Esophagus (tissue), 2 donors: ENCODE measurements around the gene POU2F1. TPM values are rescaled to one million over a fixed set of nuclear protein-coding genes. Genes with fewer than 3 reads are reported as not detected.

Experiments
- H3K27ac ChIP-seq, 2 donors: one replicate each; pipeline ENCODE4 v1.5.1; 2013; ENCODE audit warnings: low read depth in 2 of 2, mild to moderate bottlenecking in 2 of 2, inconsistent platforms in 1 of 2, low read length in 1 of 2, moderate library complexity in 1 of 2
- H3K27me3 ChIP-seq, 2 donors: one replicate each; pipeline ENCODE4 v1.6.1; 2013; ENCODE audit warnings: low read length in 2 of 2, control low read depth in 1 of 2, mild to moderate bottlenecking in 1 of 2; ENCODE audit not compliant: insufficient read depth in 2 of 2, control insufficient read depth in 1 of 2
- H3K36me3 ChIP-seq, 2 donors: one replicate each; pipeline ENCODE4 v1.6.1; 2013; ENCODE audit warnings: low read length in 1 of 2; ENCODE audit not compliant: control insufficient read depth in 2 of 2, insufficient read depth in 2 of 2
- H3K4me1 ChIP-seq, 2 donors: one replicate each; pipeline ENCODE4 v1.6.1; 2013; ENCODE audit warnings: low read length in 1 of 2; ENCODE audit not compliant: control insufficient read depth in 2 of 2, insufficient read depth in 2 of 2
- H3K4me3 ChIP-seq, 2 donors: one replicate each; pipeline ENCODE4 v1.5.1; 2013; ENCODE audit warnings: low read length in 2 of 2, mild to moderate bottlenecking in 2 of 2, low read depth in 1 of 2, moderate library complexity in 1 of 2
- H3K9me3 ChIP-seq, 2 donors: one replicate each; pipeline ENCODE4 v1.6.1; 2013; ENCODE audit warnings: mild to moderate bottlenecking in 2 of 2, low read depth in 1 of 2, low read length in 1 of 2, moderate library complexity in 1 of 2; ENCODE audit not compliant: control insufficient read depth in 2 of 2, insufficient read depth in 1 of 2
- WGBS, 2 donors: extraction: QIAGEN DNeasy Blood & Tissue Kit; methylation state at CpG; one replicate each; pipeline ENCODE4 v1.1.7; 2013; 5-methylcytosine and 5-hydroxymethylcytosine counted together
- polyA plus RNA-seq, 2 donors: library from polyadenylated mRNA; stranded (reverse); fragments of 200-250 nt; gene quantifications; one replicate each; pipeline ENCODE4 v1.2.3, GENCODE V29; 2013
- donor health status: healthy with polysubstance abuse.
- donor health status: Bipolar disorder and iron deficiency.

The POU2F1 gene
- polyA plus RNA-seq, 2 donors, result 1.3 to 1.5 TPM

- H3K4me1 ChIP-seq, result no peaks in the 10 kb centered on the region
- H3K4me3 ChIP-seq, result no peak overlapping the region
- peak overlapping the region in 1 of 2 donors; percentile 74 for H3K27ac ChIP-seq
- WGBS, 2 donors, result 68 to 70% methylated on average over 3 of the region's 3 CpGs
- no peaks in the 10 kb centered on the region for H3K9me3 ChIP-seq
- H3K27me3 ChIP-seq, result no peaks in the 10 kb centered on the region
- H3K36me3 ChIP-seq, result no peaks in the 10 kb centered on the region
Observed at GRCh38 chr1:167446966-167447365, 226.3 kb downstream of the POU2F1 start.

GRCh38 chr1:167447521-167448136, 226.9 kb downstream of the POU2F1 start:
- 37 to 50% methylated on average over 10 of the region's 10 CpGs for WGBS, 2 donors
- Histone ChIP-seq H3K9me3 (no peaks in the 10 kb centered on the region), H3K27ac (peak overlapping the region; percentile 50 to 74), H3K4me3 (no peak overlapping the region), H3K36me3 (no peaks in the 10 kb centered on the region), H3K27me3 (no peaks in the 10 kb centered on the region), H3K4me1 (no peaks in the 10 kb centered on the region)

- H3K27ac ChIP-seq, result no peak overlapping the region
- H3K27me3 ChIP-seq, result no peaks in the 10 kb centered on the region
- H3K36me3 ChIP-seq, result no peaks in the 10 kb centered on the region
- no peak overlapping the region for H3K4me3 ChIP-seq
- peaks cover 0 to 2% of the 10 kb centered on the region in 2 donors for H3K4me1 ChIP-seq
- no peaks in the 10 kb centered on the region for H3K9me3 ChIP-seq
- 79 to 92% methylated on average over 5 of the region's 5 CpGs for WGBS, 2 donors
Observed at GRCh38 chr1:167450843-167451242, 230.2 kb downstream of the POU2F1 start.

GRCh38 chr1:167452483-167452882, 231.8 kb downstream of the POU2F1 start:
- no peaks in the 10 kb centered on the region for H3K36me3 ChIP-seq
- no peak overlapping the region for H3K27ac ChIP-seq
- WGBS, 2 donors, result 85 to 91% methylated on average over 8 of the region's 8 CpGs
- H3K27me3 ChIP-seq, result no peaks in the 10 kb centered on the region
- no peaks in the 10 kb centered on the region for H3K9me3 ChIP-seq
- H3K4me1 ChIP-seq, result peaks cover 0 to 2% of the 10 kb centered on the region in 2 donors
- H3K4me3 ChIP-seq, result no peak overlapping the region

- Histone ChIP-seq H3K4me1 (peaks cover 0 to 2% of the 10 kb centered on the region in 2 donors), H3K27me3 (no peaks in the 10 kb centered on the region), H3K27ac (no peak overlapping the region), H3K9me3 (no peaks in the 10 kb centered on the region), H3K4me3 (no peak overlapping the region), H3K36me3 (no peaks in the 10 kb centered on the region)
- WGBS, 2 donors, result 56 to 87% methylated on average over 6 of the region's 6 CpGs
Observed at GRCh38 chr1:167453123-167453522, 232.4 kb downstream of the POU2F1 start.

GRCh38 chr1:167454304-167454893, 233.7 kb downstream of the POU2F1 start:
- H3K4me3 ChIP-seq, result peak overlapping the region; percentile 75 to 76
- no peaks in the 10 kb centered on the region for H3K27me3 ChIP-seq
- H3K27ac ChIP-seq, result peak overlapping the region; percentile 50 to 62
- 26% methylated on average over 19 of the region's 19 CpGs for WGBS, 2 donors
- peaks cover 0 to 2% of the 10 kb centered on the region in 2 donors for H3K4me1 ChIP-seq
- no peaks in the 10 kb centered on the region for H3K9me3 ChIP-seq
- no peaks in the 10 kb centered on the region for H3K36me3 ChIP-seq

GRCh38 chr1:167454894-167455785, 234.5 kb downstream of the POU2F1 start:
- peak overlapping the region; percentile 62 to 67 for H3K27ac ChIP-seq
- H3K9me3 ChIP-seq, result no peaks in the 10 kb centered on the region
- 0% methylated on average over 83 to 85 of the region's 85 CpGs for WGBS, 2 donors
- no peaks in the 10 kb centered on the region for H3K27me3 ChIP-seq
- H3K4me1 ChIP-seq, result peaks cover 0 to 2% of the 10 kb centered on the region in 2 donors
- no peaks in the 10 kb centered on the region for H3K36me3 ChIP-seq
- peak overlapping the region; percentile 75 to 76 for H3K4me3 ChIP-seq

GRCh38 chr1:167455786-167456446, 235.2 kb downstream of the POU2F1 start:
- Histone ChIP-seq H3K27me3 (no peaks in the 10 kb centered on the region), H3K27ac (peak overlapping the region; percentile 62 to 67), H3K4me3 (peak overlapping the region; percentile 75 to 76), H3K9me3 (no peaks in the 10 kb centered on the region), H3K36me3 (no peaks in the 10 kb centered on the region), H3K4me1 (peaks cover 0 to 2% of the 10 kb centered on the region in 2 donors)
- 1% methylated on average over 23 of the region's 23 CpGs for WGBS, 2 donors

GRCh38 chr1:167456524-167456923, 235.8 kb downstream of the POU2F1 start:
- Histone ChIP-seq H3K9me3 (no peaks in the 10 kb centered on the region), H3K4me3 (no peak overlapping the region), H3K27me3 (no peaks in the 10 kb centered on the region), H3K27ac (no peak overlapping the region), H3K4me1 (peaks cover 0 to 2% of the 10 kb centered on the region in 2 donors), H3K36me3 (no peaks in the 10 kb centered on the region)
- WGBS, 2 donors, result 84 to 95% methylated on average over 5 of the region's 5 CpGs
